Measurements from ENCODE around the gene RFX7.

Gene RFX7

GRCh38 chr15:56082263-56082761, 161.4 kb downstream of the RFX7 start:
- ChIA-PET POLR2A (no interaction called here), CTCF (interaction anchor here (1.7 kb wide), 1 partner anchor 16 kb away, joined by 3 read pairs; no protein-coding TSS in a partner anchor)
- TF ChIP-seq CTCF (IDR thresholded peaks at IDR 0.05; ENCODE audit: control extremely low read depth, extremely low read depth, low read depth, missing control alignments), result no peak
- DNase-seq (ENCODE audit: extremely low spot score), result no peak

- POLR2A ChIA-PET, result no interaction called here
- TF ChIP-seq CTCF (IDR thresholded peaks at IDR 0.05; ENCODE audit: control extremely low read depth, extremely low read depth, low read depth, missing control alignments), result no peak
- CTCF ChIA-PET, result interaction anchor here (1.1 kb wide), 1 partner anchor 15 kb away, joined by 3 read pairs; no protein-coding TSS in a partner anchor
Observed at GRCh38 chr15:56077081-56077480, 166.6 kb downstream of the RFX7 start.

GRCh38 chr15:56076640-56077039, 167.0 kb downstream of the RFX7 start:
- CTCF ChIA-PET, result interaction anchor here (1.1 kb wide), 1 partner anchor 15 kb away, joined by 3 read pairs; no protein-coding TSS in a partner anchor
- POLR2A ChIA-PET, result no interaction called here
- no peak for DNase-seq (ENCODE audit: extremely low spot score)
- TF ChIP-seq CTCF (IDR thresholded peaks at IDR 0.05; ENCODE audit: control extremely low read depth, extremely low read depth, low read depth, missing control alignments), result no peak

More at GRCh38 chr15:56077081-56077480, 166.6 kb downstream of the RFX7 start:
- no peak for DNase-seq (ENCODE audit: extremely low spot score)

- no peak for DNase-seq (ENCODE audit: extremely low spot score)
- CTCF ChIA-PET, result interaction anchor here (1.1 to 1.3 kb wide), 2 partner anchors 10 to 21 kb away, joined by 3 to 4 read pairs; no protein-coding TSS in a partner anchor
- POLR2A ChIA-PET, result no interaction called here
- no peak for TF ChIP-seq CTCF (IDR thresholded peaks at IDR 0.05; ENCODE audit: control extremely low read depth, extremely low read depth, low read depth, missing control alignments)
Observed at GRCh38 chr15:56074481-56075265, 169.0 kb downstream of the RFX7 start.

GRCh38 chr15:56064152-56064551, 179.5 kb downstream of the RFX7 start:
- CTCF ChIA-PET, result interaction anchor here (2.4 kb wide), 1 partner anchor 11 kb away, joined by 8 read pairs; no protein-coding TSS in a partner anchor
- DNase-seq (ENCODE audit: extremely low spot score), result no peak
- TF ChIP-seq CTCF (IDR thresholded peaks at IDR 0.05; ENCODE audit: control extremely low read depth, extremely low read depth, low read depth, missing control alignments), result no peak
- POLR2A ChIA-PET, result no interaction called here

GRCh38 chr15:56059716-56060115, 184.0 kb downstream of the RFX7 start:
- no peak for DNase-seq (ENCODE audit: extremely low spot score)
- no peak for TF ChIP-seq CTCF (IDR thresholded peaks at IDR 0.05; ENCODE audit: control extremely low read depth, extremely low read depth, low read depth, missing control alignments)
- POLR2A ChIA-PET, result no interaction called here
- CTCF ChIA-PET, result no interaction called here
